ENCODE results near the gene ST6GALNAC3. TPM values are rescaled to one million over a fixed set of nuclear protein-coding genes. Genes with fewer than 3 reads are reported as not detected.

Gene ST6GALNAC3
- total RNA-seq, 1 experiment from 2014 or later: 2.2 TPM

DNA sequence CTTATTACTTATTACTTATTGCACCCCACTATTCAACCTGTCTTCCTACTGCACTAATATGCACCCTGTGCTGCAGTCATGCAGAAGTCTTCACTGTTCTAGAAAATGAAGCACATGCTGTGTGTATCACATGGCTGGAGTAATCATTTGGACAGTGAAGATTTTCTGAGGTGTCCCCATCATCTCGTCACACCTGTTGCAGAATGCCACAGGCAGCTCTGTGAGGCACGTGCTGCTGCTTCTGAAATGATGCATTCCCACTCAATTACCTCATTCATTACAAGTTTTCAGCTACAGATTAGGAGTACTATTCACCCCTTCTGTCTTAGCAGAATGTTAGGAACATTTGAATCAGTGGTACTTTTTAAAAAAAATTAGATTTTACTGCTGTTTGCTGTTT is 467.1 kb downstream of the ST6GALNAC3 start:
- no peak overlapping the region for H2AFZ ChIP-seq (ENCODE audit: low read depth, low read length, poor library complexity, severe bottlenecking)
- DNase-seq (ENCODE audit: low read depth, low spot score) (no peak), ATAC-seq (no peak)
- TF ChIP-seq, protein P1, sequence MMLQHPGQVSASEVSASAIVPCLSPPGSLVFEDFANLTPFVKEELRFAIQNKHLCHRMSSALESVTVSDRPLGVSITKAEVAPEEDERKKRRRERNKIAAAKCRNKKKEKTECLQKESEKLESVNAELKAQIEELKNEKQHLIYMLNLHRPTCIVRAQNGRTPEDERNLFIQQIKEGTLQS (IDR thresholded peaks at IDR 0.05): no peak
- no peak for TF ChIP-seq POLR2AphosphoS5 (IDR thresholded peaks at IDR 0.05; ENCODE audit: low read depth, low read length)
- no peak for TF ChIP-seq POLR2A (IDR thresholded peaks at IDR 0.05; ENCODE audit: borderline replicate concordance, extremely low read depth, insufficient read depth, insufficient read length)
- TF ChIP-seq SRF (IDR thresholded peaks at IDR 0.05; ENCODE audit: low read depth): no peak
- TF ChIP-seq EZH2 (IDR thresholded peaks at IDR 0.05): no peak
- TF ChIP-seq, protein P2, sequence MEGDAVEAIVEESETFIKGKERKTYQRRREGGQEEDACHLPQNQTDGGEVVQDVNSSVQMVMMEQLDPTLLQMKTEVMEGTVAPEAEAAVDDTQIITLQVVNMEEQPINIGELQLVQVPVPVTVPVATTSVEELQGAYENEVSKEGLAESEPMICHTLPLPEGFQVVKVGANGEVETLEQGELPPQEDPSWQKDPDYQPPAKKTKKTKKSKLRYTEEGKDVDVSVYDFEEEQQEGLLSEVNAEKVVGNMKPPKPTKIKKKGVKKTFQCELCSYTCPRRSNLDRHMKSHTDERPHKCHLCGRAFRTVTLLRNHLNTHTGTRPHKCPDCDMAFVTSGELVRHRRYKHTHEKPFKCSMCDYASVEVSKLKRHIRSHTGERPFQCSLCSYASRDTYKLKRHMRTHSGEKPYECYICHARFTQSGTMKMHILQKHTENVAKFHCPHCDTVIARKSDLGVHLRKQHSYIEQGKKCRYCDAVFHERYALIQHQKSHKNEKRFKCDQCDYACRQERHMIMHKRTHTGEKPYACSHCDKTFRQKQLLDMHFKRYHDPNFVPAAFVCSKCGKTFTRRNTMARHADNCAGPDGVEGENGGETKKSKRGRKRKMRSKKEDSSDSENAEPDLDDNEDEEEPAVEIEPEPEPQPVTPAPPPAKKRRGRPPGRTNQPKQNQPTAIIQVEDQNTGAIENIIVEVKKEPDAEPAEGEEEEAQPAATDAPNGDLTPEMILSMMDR (IDR thresholded peaks at IDR 0.05 in 2 of 3, conservative IDR thresholded peaks at IDR 0.05 in 1 of 3; ENCODE audit: borderline replicate concordance in 1 of 3, insufficient read depth in 1 of 3, low read depth in 2 of 3, low read length in 2 of 3): no peak
- TF ChIP-seq SP1 (IDR thresholded peaks at IDR 0.05; ENCODE audit: low read depth): no peak
- no peak for TF ChIP-seq TCF7L2 (IDR thresholded peaks at IDR 0.05; ENCODE audit: borderline replicate concordance, extremely low read depth, insufficient read depth, insufficient read length)
- no peak for TF ChIP-seq ELF1 (IDR thresholded peaks at IDR 0.05; ENCODE audit: borderline replicate concordance, low read depth)
- no peak for TF ChIP-seq ZNF274 (IDR thresholded peaks at IDR 0.05; ENCODE audit: low read depth, low read length)
- TF ChIP-seq FOSL1 (IDR thresholded peaks at IDR 0.05; ENCODE audit: low read depth): no peak
- TF ChIP-seq, protein P3, sequence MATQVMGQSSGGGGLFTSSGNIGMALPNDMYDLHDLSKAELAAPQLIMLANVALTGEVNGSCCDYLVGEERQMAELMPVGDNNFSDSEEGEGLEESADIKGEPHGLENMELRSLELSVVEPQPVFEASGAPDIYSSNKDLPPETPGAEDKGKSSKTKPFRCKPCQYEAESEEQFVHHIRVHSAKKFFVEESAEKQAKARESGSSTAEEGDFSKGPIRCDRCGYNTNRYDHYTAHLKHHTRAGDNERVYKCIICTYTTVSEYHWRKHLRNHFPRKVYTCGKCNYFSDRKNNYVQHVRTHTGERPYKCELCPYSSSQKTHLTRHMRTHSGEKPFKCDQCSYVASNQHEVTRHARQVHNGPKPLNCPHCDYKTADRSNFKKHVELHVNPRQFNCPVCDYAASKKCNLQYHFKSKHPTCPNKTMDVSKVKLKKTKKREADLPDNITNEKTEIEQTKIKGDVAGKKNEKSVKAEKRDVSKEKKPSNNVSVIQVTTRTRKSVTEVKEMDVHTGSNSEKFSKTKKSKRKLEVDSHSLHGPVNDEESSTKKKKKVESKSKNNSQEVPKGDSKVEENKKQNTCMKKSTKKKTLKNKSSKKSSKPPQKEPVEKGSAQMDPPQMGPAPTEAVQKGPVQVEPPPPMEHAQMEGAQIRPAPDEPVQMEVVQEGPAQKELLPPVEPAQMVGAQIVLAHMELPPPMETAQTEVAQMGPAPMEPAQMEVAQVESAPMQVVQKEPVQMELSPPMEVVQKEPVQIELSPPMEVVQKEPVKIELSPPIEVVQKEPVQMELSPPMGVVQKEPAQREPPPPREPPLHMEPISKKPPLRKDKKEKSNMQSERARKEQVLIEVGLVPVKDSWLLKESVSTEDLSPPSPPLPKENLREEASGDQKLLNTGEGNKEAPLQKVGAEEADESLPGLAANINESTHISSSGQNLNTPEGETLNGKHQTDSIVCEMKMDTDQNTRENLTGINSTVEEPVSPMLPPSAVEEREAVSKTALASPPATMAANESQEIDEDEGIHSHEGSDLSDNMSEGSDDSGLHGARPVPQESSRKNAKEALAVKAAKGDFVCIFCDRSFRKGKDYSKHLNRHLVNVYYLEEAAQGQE (IDR thresholded peaks at IDR 0.05; ENCODE audit: low read depth): no peak
- no peak for TF ChIP-seq YY1 (IDR thresholded peaks at IDR 0.05; ENCODE audit: extremely low read depth, insufficient replicate concordance, low read depth, low read length)
- TF ChIP-seq EZH2phosphoT487 (IDR thresholded peaks at IDR 0.05; ENCODE audit: borderline replicate concordance): no peak
- no peak overlapping the region for H3K4me3 ChIP-seq (replicated peaks in 1 of 2; ENCODE audit: low read depth in 1 of 2, low read length in 2 of 2)
- POLR2A ChIA-PET: no interaction called here
- H3K36me3 ChIP-seq (ENCODE audit: control insufficient read depth in 1 of 2, insufficient read depth in 2 of 2, low read length in 2 of 2): no peaks in the 10 kb centered on the region
- no peaks in the 10 kb centered on the region for H3K4me1 ChIP-seq (ENCODE audit: control insufficient read depth in 1 of 2, insufficient read depth in 2 of 2, low read length in 2 of 2)
- H3K27me3 ChIP-seq (ENCODE audit: insufficient read depth, low read length): no peaks in the 10 kb centered on the region
- CTCF ChIA-PET: no interaction called here
- RAD21 ChIA-PET (ENCODE audit: low non-redundant PET in 1 of 2, low total read pairs in 2 of 2, uncharacterized antibody in 2 of 2, unreplicated experiment in 2 of 2): no interaction called here
- H3K79me2 ChIP-seq (ENCODE audit: insufficient read depth, low read length): no peaks in the 10 kb centered on the region
- no peak overlapping the region for H3K9ac ChIP-seq (ENCODE audit: low read length)
- no peak overlapping the region for H3K4me2 ChIP-seq (ENCODE audit: low read length)
- H3K27ac ChIP-seq (ENCODE audit: low read depth, low read length): no peak overlapping the region
- no peaks in the 10 kb centered on the region for H4K20me1 ChIP-seq (ENCODE audit: insufficient read depth)
- no peaks in the 10 kb centered on the region for H3K9me2 ChIP-seq (ENCODE audit: insufficient read depth)
- BruUV-seq (replicated peaks): no TSS peak
- H3K9me3 ChIP-seq (ENCODE audit: control insufficient read depth in 1 of 2, insufficient read depth in 1 of 2, low read depth in 1 of 2, low read length in 2 of 2): no peaks in the 10 kb centered on the region
- intact Hi-C loops (cut with micrococcal nuclease): no loop called here

Measured in HCT116 (cell line).